Measurements from ENCODE around the gene EXOC7.

Gene EXOC7

DNA sequence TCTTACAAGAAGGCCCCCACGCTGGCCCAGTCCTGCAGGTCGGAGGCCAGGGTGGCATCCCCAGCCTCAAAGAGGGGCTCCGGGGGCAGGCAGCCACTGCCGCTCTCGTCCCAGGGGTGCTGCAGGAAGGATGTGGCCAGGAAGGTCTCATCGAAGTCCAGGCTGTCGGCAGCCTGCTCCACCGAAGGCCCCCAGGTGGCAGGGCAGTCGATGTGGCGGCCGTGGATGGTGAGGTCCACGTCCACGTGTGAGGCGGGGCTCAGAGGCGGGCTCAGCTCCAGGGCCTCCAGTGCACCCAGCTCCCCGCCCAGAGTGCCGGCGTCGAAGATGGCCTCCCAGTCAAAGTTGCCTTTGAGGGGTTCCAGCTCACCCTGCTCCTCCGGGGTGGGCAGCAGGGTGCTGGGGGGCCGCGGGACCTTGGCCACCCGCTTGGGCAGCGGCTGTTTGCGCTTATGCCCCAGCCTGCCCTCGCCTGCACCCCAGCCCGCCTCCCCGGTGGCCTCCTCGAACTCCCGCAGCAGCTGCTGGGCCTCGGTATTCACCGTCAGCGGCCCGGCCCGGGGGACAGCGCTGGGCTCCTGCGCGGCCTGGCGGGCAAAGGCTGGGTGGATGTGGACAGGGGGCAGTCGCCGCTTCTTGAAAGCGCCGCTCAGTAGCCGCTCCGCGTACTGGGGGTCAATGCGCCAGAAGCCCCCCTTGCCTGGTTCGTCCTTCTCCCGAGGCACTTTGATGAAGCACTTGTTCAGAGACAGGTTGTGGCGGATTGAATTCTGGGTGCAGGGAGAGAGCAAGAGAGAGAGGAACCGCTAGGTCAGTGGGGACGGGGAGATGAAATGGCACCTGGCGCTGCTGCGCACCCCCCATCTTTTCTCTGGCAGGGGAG, 34.0 kb upstream of the EXOC7 start:
- no peak for DNase-seq (ENCODE audit: extremely low read depth, low read depth)
- TF ChIP-seq, protein P1, sequence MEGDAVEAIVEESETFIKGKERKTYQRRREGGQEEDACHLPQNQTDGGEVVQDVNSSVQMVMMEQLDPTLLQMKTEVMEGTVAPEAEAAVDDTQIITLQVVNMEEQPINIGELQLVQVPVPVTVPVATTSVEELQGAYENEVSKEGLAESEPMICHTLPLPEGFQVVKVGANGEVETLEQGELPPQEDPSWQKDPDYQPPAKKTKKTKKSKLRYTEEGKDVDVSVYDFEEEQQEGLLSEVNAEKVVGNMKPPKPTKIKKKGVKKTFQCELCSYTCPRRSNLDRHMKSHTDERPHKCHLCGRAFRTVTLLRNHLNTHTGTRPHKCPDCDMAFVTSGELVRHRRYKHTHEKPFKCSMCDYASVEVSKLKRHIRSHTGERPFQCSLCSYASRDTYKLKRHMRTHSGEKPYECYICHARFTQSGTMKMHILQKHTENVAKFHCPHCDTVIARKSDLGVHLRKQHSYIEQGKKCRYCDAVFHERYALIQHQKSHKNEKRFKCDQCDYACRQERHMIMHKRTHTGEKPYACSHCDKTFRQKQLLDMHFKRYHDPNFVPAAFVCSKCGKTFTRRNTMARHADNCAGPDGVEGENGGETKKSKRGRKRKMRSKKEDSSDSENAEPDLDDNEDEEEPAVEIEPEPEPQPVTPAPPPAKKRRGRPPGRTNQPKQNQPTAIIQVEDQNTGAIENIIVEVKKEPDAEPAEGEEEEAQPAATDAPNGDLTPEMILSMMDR (IDR thresholded peaks at IDR 0.05; ENCODE audit: low read depth, low read length), result no peak

DNA sequence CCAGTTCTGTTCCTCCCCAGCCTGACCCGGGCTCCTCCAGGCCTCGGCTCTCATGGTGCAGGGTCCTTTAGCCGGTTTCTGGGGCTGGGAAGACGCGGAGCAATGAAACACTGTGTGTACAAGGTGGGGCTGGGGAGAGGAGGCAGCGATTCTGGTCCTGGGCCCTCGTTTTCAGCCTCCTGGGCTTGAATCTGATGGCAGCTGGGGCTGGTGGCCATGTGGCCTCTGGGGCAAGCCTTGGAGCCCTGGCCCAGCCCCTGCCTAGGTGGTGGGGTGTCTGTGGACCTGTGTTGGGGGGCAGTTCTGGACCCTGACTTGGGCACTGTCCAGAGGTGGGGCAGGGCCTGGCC, 33.4 kb upstream of the EXOC7 start:
- no peak for DNase-seq (ENCODE audit: extremely low read depth, low read depth)
- TF ChIP-seq, protein P1 (IDR thresholded peaks at IDR 0.05; ENCODE audit: low read depth, low read length), result no peak

DNA sequence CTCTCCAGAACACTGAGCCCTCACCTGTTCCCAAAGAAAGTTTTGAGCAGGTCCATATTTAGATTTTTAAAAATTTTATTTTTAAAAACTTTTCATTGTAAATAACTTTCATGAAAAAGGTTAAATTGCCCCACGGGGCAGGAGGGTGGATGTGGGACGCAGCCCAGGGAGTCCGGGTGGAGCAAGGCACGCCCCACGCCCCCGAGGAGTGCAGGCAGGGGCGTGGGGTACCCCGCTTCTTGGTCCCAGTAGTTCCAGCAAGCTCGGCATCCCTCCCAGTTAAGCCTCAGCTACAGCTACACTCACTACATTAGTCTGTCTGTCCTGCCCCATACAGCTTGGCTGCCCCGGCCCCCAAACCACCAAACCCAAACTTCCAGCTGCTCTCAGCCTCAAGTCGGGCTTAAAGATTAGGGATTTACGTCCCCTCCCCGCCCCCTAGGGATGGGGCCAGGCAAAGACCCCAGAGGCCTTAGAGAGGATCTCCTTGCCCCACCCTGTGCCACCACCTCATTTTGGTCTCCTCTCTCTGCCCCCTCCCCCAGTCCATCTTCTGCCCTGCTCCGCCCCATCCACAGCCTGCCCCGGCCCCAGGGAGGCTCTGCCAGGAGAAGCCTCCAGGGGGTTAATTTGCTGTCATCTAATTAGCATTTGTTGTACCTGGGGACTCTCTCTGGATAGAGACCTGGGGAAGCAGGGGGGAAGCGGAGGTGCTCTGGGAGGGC, 32.9 kb upstream of the EXOC7 start:
- DNase-seq (ENCODE audit: extremely low read depth, low read depth), result no peak
- TF ChIP-seq, protein P1 (IDR thresholded peaks at IDR 0.05; ENCODE audit: low read depth, low read length), result no peak

DNA sequence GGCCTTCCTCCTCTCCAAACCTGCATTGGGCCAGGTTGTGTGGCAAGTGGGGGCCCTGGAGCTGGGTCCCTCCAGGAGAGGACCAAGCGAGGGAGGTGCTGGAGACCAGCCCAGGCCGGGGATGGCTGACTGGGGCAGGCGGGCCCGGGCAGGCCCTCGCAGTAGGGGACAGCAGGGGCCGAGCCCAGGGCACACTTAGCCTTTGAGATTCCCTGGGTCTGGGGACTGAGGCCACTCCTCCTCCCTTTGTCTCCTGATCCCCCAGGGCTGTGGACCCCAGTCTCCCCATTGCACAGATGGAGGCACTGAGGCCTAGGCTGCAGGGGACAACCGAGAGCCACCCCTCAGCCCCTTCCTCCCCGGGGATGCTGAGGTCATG, 32.2 kb upstream of the EXOC7 start:
- DNase-seq (ENCODE audit: extremely low read depth, low read depth), result no peak

DNA sequence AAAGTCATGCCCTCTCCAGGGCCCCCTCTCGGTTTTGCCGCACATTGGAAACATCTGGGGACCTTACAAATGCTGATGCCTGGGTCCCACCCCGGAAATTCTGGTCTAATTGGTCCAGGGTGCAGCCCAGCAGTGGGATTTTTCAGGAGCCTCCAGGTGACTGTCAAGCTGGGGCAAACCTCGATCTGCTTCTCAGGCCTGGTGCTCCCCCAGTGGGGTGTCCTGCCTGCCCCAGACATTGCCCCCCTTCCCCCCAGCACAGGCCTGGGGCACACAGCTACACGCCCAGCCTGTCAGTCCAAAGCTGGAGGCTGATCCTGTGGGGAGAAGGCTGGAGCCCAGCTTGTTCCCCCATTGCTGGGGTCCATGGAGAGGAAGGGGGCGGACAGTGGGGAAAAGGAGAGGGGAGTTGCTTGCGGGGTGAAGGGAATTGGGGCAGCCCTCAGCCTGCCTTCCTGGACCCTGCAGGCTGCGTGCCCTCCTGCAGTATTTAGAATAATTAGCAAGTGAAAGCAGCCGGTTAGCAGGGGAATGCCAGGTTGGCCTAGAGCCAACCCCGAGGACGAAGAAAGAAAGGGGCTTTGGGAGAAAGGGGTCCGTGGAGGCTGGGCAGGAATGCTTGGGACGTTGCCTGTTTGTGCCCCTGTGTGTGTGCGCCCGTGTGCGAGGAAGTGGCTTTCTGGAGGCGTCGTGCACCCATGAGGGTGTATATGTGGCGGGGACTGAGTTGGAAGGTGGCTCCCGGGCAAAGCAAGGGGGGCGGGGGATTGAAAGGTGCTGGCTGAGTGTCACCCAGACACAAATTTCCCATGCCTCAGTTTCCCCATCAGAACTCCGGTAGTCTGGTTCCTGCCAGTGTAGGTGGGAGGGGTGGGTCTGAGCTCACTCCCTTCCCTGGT, 31.6 kb upstream of the EXOC7 start:
- no peak for DNase-seq (ENCODE audit: extremely low read depth, low read depth)
- TF ChIP-seq, protein P1 (IDR thresholded peaks at IDR 0.05; ENCODE audit: low read depth, low read length), result no peak

More for the DNA sequence above, 32.2 kb upstream of the EXOC7 start:
- TF ChIP-seq, protein P1 (IDR thresholded peaks at IDR 0.05; ENCODE audit: low read depth, low read length), result no peak

DNA sequence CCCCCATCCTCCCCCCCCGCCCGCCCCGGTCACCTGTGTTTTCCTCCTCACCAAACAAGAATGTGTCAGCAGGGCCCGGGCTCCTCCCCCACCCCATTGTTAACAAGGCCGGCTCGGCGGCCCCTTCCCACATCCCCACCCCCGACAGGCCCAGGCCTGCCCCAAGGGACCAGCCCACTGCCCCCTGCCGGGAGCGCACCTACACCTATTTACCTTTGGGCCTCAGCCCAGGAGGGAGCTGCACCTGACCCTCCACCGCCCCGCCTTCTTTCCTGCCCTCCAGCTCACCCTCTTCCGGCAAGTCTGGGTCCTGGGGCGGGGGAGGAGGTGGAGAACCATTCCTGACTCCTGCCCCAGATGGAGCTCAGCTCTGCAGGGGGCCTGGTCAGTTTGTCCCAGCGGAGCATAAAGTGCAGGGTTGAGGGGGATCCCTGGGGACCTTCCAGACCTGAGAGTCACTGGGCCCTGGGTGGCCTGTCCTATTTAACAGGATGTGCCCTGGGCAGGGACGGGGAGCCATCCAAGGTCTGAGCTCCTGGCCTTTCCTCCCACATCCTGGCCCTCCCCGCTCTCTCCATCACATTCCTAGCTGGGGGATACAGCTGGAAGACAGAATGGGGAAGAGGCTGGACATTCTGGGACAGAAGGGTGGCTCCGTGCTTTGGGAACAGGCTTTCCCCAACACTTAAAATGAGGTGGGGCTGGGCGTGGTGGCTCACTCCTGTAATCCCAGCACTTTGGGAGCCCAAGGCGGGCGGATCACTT, 29.2 kb upstream of the EXOC7 start:
- TF ChIP-seq, protein P1 (IDR thresholded peaks at IDR 0.05; ENCODE audit: low read depth, low read length), result no peak
- DNase-seq (ENCODE audit: extremely low read depth, low read depth), result no peak
